22Rv1 (cell line): ENCODE measurements around the gene PPP2R5C.

ENCODE experiments used
- ZFX ChIP-seq: fragments of 450-650 bp; IDR thresholded peaks from 2 replicates; pipeline ENCODE4 v1.6.1; 2017; ENCODE audit warnings: antibody characterized with exemption, borderline replicate concordance
- TF ChIP-seq, protein P1 (sequence below): fragments of 450-650 bp; IDR thresholded peaks from 2 replicates; pipeline ENCODE4 v1.5.1; 2017; ENCODE audit warnings: mild to moderate bottlenecking

DNA sequence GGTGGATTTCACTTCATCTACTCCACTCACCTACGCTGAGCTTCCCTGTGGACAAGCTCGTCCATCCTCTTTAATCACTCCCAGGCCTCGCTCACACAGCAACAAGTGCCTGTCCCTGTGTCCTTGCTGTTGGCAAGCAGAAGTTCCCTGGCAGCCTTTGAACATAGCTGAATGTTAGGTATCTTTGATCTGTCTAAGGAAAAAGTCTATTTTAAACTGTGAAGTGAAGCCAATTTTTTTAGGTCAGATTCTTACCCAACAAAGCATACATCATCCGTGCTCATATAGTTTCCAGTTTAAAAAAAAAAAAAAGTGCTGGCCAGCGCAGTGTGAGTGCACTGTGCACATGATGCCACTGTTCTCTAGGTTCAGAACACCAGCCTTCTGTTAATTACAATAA, 36.3 kb downstream of the PPP2R5C start:
- TF ChIP-seq, protein P1, sequence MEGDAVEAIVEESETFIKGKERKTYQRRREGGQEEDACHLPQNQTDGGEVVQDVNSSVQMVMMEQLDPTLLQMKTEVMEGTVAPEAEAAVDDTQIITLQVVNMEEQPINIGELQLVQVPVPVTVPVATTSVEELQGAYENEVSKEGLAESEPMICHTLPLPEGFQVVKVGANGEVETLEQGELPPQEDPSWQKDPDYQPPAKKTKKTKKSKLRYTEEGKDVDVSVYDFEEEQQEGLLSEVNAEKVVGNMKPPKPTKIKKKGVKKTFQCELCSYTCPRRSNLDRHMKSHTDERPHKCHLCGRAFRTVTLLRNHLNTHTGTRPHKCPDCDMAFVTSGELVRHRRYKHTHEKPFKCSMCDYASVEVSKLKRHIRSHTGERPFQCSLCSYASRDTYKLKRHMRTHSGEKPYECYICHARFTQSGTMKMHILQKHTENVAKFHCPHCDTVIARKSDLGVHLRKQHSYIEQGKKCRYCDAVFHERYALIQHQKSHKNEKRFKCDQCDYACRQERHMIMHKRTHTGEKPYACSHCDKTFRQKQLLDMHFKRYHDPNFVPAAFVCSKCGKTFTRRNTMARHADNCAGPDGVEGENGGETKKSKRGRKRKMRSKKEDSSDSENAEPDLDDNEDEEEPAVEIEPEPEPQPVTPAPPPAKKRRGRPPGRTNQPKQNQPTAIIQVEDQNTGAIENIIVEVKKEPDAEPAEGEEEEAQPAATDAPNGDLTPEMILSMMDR: no peak
- TF ChIP-seq ZFX: no peak
